Smooth muscle cell (in vitro differentiated cells): ENCODE measurements around the gene TMEM120B. TPM values are rescaled to one million over a fixed set of nuclear protein-coding genes. Genes with fewer than 3 reads are reported as not detected.
A peak's percentile ranks its signal among the peaks of the same experiment; 100 is the strongest.

Experiments used
- DNase-seq: peaks from one replicate; lab custom pipeline; 2025; ENCODE audit not compliant: unreplicated experiment; lab: John Stamatoyannopoulos, UW
- H2AFZ ChIP-seq: fragments of 200-600 bp; sonication (generic); 2 replicates; pipeline ENCODE4 v1.6.0; 2016; ENCODE audit warnings: antibody characterized with exemption, low read depth, mild to moderate bottlenecking
- H3F3A ChIP-seq: fragments of 200-600 bp; sonication (generic); 2 replicates; pipeline ENCODE4 v1.6.0; 2017; ENCODE audit warnings: antibody characterized with exemption, low read depth
- H3K27ac ChIP-seq: fragments of 200-600 bp; sonication (generic); 2 replicates; pipeline ENCODE4 v1.5.1; 2016; ENCODE audit warnings: low read depth, mild to moderate bottlenecking
- H3K27me3 ChIP-seq: fragments of 200-600 bp; sonication (generic); 2 replicates; pipeline ENCODE4 v1.6.1; 2016; ENCODE audit warnings: low read depth, mild to moderate bottlenecking
- H3K36me3 ChIP-seq: fragments of 200-600 bp; sonication (generic); 2 replicates; pipeline ENCODE4 v1.5.1; 2016; ENCODE audit warnings: low read depth
- H3K4me1 ChIP-seq: fragments of 200-600 bp; sonication (generic); 2 replicates; pipeline ENCODE4 v1.5.1; 2016; ENCODE audit warnings: low read depth
- H3K4me2 ChIP-seq: fragments of 200-600 bp; sonication (generic); 2 replicates; pipeline ENCODE4 v1.6.0; 2016; ENCODE audit warnings: mild to moderate bottlenecking
- H3K4me3 ChIP-seq: fragments of 200-600 bp; sonication (generic); 2 replicates; pipeline ENCODE4 v1.5.1; 2016; ENCODE audit warnings: mild to moderate bottlenecking
- H3K79me2 ChIP-seq: fragments of 200-600 bp; sonication (generic); 2 replicates; pipeline ENCODE4 v1.6.0; 2016; ENCODE audit warnings: low read depth, mild to moderate bottlenecking
- H3K9ac ChIP-seq: fragments of 200-600 bp; sonication (generic); 2 replicates; pipeline ENCODE4 v1.6.0; 2016; ENCODE audit warnings: low read depth
- H3K9me3 ChIP-seq: fragments of 200-600 bp; sonication (generic); replicated peaks from 2 replicates; pipeline ENCODE4 v1.5.1; 2016; ENCODE audit warnings: low read depth
- H4K20me1 ChIP-seq: fragments of 200-600 bp; sonication (generic); 2 replicates; pipeline ENCODE4 v1.6.0; 2016; ENCODE audit warnings: low read depth
- CTCF ChIP-seq: fragments of 200-600 bp; sonication (generic); IDR thresholded peaks from 2 replicates; pipeline ENCODE4 v1.5.1; 2017; ENCODE audit warnings: borderline replicate concordance, mild to moderate bottlenecking, antibody characterized with exemption; ENCODE audit not compliant: insufficient read depth, poor library complexity, severe bottlenecking
- WGBS: methylation state at CpG from one replicate; pipeline ENCODE4 v1.1.7; 2016; ENCODE audit warnings: low lambda C conversion rate; 5-methylcytosine and 5-hydroxymethylcytosine counted together
- polyA plus RNA-seq: library from polyadenylated mRNA; unstranded; fragments of >200 nt; fragmentation: Nextera tagmentation; extraction: Ambion mirVana; gene quantifications from 2 replicates; pipeline ENCODE4 v1.2.1, GENCODE V29; 2016
- total RNA-seq: library from RNA; depleted of rRNA; stranded (reverse); fragments of >200 nt; gene quantifications from 2 replicates; pipeline ENCODE4 v1.2.3, GENCODE V29; 2014

The TMEM120B gene
- total and polyA plus RNA-seq, 2 experiments from 2014 or later, result 5.3 to 7.6 TPM

DNA sequence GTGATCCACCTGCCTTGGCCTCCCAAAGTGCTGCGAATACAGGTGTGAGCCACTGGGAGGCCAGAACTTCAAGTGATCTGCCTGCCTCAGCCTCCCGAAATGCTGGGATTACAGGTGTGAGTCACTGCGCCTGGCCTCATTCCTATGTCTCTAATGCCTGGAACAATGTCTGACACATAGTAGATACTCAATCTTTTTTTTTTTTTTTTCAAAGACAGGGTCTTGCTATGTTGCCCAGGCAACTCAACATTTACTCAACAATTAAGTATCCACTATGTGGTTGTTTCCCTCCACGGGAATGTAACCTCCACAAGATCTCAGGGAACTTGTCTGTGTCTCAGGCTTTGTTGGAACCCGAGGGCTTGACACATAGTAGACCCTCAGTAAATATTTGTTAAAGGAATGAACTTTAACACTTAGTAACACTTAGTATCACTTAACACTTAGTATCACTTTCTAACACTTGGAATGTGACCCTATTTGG lies 3.0 kb upstream of the TMEM120B start:
- Histone ChIP-seq H3K79me2 (peaks cover 10% of the 10 kb centered on the region), H3K27ac (peak overlapping the region; percentile 89), H3K4me3 (no peak overlapping the region), H3K36me3 (no peaks in the 10 kb centered on the region), H4K20me1 (no peaks in the 10 kb centered on the region), H3F3A (peaks cover 4% of the 10 kb centered on the region), H3K9me3 (no peaks in the 10 kb centered on the region), H3K27me3 (no peaks in the 10 kb centered on the region), H3K4me1 (peaks cover 5% of the 10 kb centered on the region), H3K9ac (peak overlapping the region; percentile 68), H3K4me2 (no peak overlapping the region), H2AFZ (no peak overlapping the region)
- DNase-seq, result no peak
- peak; percentile 10 for TF ChIP-seq CTCF
- WGBS, result 53% methylated on average over 5 of the region's 5 CpGs

DNA sequence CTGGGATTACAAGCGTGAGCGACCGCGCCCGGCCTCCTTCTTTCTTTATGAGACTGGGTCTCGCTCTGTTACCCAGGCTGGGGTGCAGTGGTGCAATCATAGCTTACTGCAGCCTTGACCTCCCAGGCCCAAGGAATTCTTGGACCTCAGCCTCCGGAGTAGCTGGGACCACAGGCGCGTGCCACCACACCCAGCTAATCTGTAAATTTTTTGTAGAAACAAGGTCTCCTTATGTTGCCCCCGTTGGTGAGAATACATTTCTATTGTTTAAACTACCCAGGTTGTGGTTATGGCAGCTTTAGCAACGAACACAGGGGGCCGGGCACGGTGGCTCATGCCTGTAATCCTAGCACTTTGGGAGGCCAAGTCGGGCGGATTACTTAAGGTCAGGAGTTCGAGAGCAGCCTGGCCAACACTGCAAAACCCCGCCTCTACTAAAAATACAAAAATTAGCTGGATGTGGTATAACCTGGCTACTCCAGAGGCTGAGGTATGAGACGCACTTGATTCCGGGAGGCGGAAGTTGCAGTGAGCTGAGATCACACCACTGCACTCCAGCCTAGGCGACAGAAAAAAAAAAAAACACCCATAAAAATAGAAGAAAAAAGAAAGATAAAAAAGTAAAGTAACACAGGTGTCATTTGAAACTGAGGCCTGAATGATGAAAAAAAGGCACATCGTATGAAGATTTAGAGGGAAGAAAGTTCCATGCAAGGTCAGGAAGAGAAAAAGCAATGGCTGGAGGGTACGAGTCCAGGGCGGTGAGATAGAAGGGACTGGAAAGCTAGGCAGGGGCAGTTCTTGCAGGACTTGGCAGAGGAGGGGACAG lies 977 bp upstream of the TMEM120B start:
- Histone ChIP-seq H3F3A (peaks cover 4% of the 10 kb centered on the region), H3K9ac (peak overlapping the region; percentile 90), H3K27ac (peak overlapping the region; percentile 79), H3K4me1 (peaks cover 5% of the 10 kb centered on the region), H3K4me2 (peak overlapping the region; percentile 99), H3K27me3 (no peaks in the 10 kb centered on the region), H3K9me3 (no peaks in the 10 kb centered on the region), H3K36me3 (no peaks in the 10 kb centered on the region), H3K79me2 (peaks cover 19% of the 10 kb centered on the region), H2AFZ (peak overlapping the region; percentile 98), H3K4me3 (peak overlapping the region; percentile 93), H4K20me1 (no peaks in the 10 kb centered on the region)
- 85% methylated on average over 24 of the region's 24 CpGs for WGBS
- TF ChIP-seq CTCF, result no peak
- no peak for DNase-seq

DNA sequence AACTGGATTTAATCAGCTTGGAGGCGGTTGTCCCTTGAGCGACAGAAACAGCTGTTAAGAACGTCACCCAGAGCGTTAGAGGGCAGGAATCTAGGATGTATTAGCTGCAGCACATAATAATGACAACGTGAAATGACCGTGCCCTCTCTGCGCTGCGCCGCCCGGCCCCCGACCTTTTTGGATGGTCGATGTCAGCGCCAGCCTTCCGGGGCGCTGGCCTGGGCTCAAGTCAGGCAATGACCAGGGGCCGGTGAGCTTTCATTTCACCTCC lies 427 bp upstream of the TMEM120B start:
- no peaks in the 10 kb centered on the region for H4K20me1 ChIP-seq
- peak overlapping the region; percentile 98 for H2AFZ ChIP-seq
- whole genome bisulfite sequencing, result 2% methylated on average over 16 of the region's 16 CpGs
- H3K27me3 ChIP-seq, result no peaks in the 10 kb centered on the region
- peaks cover 4% of the 10 kb centered on the region for H3F3A ChIP-seq
- peak overlapping the region; percentile 90 for H3K9ac ChIP-seq
- peaks cover 8% of the 10 kb centered on the region for H3K4me1 ChIP-seq
- H3K4me3 ChIP-seq, result peak overlapping the region; percentile 93
- H3K79me2 ChIP-seq, result peaks cover 19% of the 10 kb centered on the region
- H3K9me3 ChIP-seq, result no peaks in the 10 kb centered on the region
- H3K4me2 ChIP-seq, result peak overlapping the region; percentile 99
- no peak for TF ChIP-seq CTCF
- no peaks in the 10 kb centered on the region for H3K36me3 ChIP-seq
- peak overlapping the region; percentile 79 for H3K27ac ChIP-seq
- no peak for DNase-seq

GRCh38 chr12:121713257-121713777 lies 765 bp downstream of the TMEM120B start:
- Histone ChIP-seq H3F3A (peaks cover 4% of the 10 kb centered on the region), H3K4me1 (peaks cover 8% of the 10 kb centered on the region), H3K27me3 (no peaks in the 10 kb centered on the region), H3K4me3 (peak overlapping the region; percentile 93), H3K9ac (peak overlapping the region; percentile 79), H3K27ac (no peak overlapping the region), H3K79me2 (peaks cover 24% of the 10 kb centered on the region), H4K20me1 (no peaks in the 10 kb centered on the region), H3K4me2 (peak overlapping the region; percentile 99), H3K36me3 (no peaks in the 10 kb centered on the region), H2AFZ (peak overlapping the region; percentile 31), H3K9me3 (no peaks in the 10 kb centered on the region)
- DNase-seq, result no peak
- TF ChIP-seq CTCF, result no peak
- 21% methylated on average over 14 of the region's 14 CpGs for WGBS
